ENCODE measurements around the gene SNX11.

The SNX11 gene

DNA sequence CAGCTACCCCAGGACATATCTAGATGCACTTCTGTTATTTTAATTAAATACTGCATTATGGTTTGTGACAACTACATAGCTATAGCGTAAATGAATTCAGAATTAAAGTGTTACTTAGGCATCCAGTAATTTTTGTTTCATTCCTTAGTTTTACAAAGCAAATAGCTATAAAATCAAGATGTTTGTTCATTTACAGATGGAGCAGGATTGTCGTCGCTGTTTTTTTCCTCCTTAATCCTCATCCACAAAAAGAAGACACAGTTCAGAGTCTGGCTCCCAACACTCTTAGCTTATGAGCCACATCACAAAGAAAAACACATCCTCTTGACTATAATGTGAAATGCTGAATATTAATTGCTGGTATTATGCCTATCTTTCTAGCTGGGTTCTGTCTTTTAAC, 43.7 kb downstream of the SNX11 start:
- ChIA-PET POLR2A (no interaction called here), CTCF (interaction anchor here (1.4 kb wide), 1 partner anchor 442 kb away, joined by 3 read pairs; the partner anchor contains the start of gene HOXB5)
- no peak for TF ChIP-seq CTCF (IDR thresholded peaks at IDR 0.05; ENCODE audit: control extremely low read depth, extremely low read depth, low read depth, missing control alignments)
- DNase-seq (ENCODE audit: extremely low spot score) = no peak

GRCh38 chr17:48152289-48152688, 44.7 kb downstream of the SNX11 start:
- POLR2A ChIA-PET = no interaction called here
- CTCF ChIA-PET = interaction anchor here (1.4 kb wide), 1 partner anchor 441 kb away, joined by 3 read pairs; the partner anchor contains the start of gene HOXB5
- TF ChIP-seq CTCF (IDR thresholded peaks at IDR 0.05; ENCODE audit: control extremely low read depth, extremely low read depth, low read depth, missing control alignments) = no peak
- DNase-seq (ENCODE audit: extremely low spot score) = no peak

DNA sequence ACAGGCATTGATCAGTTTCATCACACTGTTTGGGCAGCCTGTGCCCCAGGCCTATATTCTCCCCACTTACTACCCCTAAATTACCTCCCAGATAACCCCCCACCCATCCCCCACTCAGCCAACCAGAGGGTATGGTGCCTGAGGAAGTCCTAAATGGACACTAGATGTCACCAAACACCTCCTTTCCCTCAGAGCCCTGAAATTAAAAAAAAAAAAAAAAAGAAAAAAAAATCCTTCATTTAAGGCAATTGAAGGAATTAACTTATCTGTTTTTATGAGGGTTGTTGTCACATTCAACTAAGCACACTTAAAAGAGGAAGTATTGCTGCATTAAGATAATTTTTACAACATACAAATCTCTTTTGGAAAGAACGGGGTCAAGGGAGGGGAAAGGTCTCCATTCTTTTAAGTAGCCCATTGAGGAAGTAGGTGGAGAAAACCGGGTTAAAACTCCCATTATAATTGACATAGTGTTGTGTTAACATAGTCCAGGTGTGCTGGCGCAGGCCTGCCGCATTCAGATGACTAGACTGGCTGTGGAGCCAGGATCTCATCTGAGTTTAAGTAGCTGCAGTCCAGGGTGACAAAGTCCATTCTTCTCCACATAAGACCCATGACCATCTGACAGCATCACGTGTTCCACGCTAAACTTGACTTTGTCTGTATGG, 46.3 kb downstream of the SNX11 start:
- ChIA-PET POLR2A (no interaction called here), CTCF (interaction anchor here (0.9 to 1.3 kb wide), 5 partner anchors 10 to 459 kb away, joined by 3 to 6 read pairs (median 4); partner anchors contain the start of gene HOXB5)
- TF ChIP-seq CTCF (IDR thresholded peaks at IDR 0.05; ENCODE audit: control extremely low read depth, extremely low read depth, low read depth, missing control alignments) = peak; percentile 25
- peak; percentile 32 for DNase-seq (ENCODE audit: extremely low spot score)

GRCh38 chr17:48155889-48156611, 48.5 kb downstream of the SNX11 start:
- TF ChIP-seq CTCF (IDR thresholded peaks at IDR 0.05; ENCODE audit: control extremely low read depth, extremely low read depth, low read depth, missing control alignments) = no peak
- POLR2A ChIA-PET = no interaction called here
- no peak for DNase-seq (ENCODE audit: extremely low spot score)
- CTCF ChIA-PET = interaction anchor here (2.1 kb wide), 1 partner anchor 10 kb away, joined by 5 read pairs; no protein-coding TSS in a partner anchor

DNA sequence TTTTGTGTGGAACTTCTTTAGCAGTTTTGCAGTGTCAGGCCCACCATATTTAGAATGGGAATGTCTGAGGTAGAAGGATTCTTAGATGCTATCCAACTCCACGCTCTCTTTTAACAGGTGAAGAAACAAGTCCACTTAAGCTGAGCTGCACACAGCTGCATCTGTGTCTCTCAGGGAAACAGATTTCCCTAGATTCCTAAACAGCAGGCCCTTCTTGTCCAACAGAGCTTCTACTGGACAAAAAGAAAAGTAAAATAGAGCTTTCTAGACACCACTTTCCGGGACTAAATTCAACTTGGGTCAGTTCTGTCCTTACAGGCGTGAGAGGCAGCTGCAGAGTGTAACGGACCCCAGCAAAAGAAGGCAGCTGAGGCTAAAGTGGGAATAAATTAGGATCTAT, 51.7 kb downstream of the SNX11 start:
- CTCF ChIA-PET = interaction anchor here (0.7 to 1.4 kb wide), 9 partner anchors 9 to 434 kb away, joined by 3 to 7 read pairs (median 4); partner anchors contain the start of gene HOXB5
- no peak for TF ChIP-seq CTCF (IDR thresholded peaks at IDR 0.05; ENCODE audit: control extremely low read depth, extremely low read depth, low read depth, missing control alignments)

GRCh38 chr17:48160177-48161081, 52.9 kb downstream of the SNX11 start:
- DNase-seq (ENCODE audit: extremely low spot score) = no peak
- CTCF ChIA-PET = interaction anchor here (1.0 to 1.4 kb wide), 4 partner anchors 11 to 134 kb away, joined by 3 to 7 read pairs (median 4); no protein-coding TSS in a partner anchor
- POLR2A ChIA-PET = no interaction called here
- TF ChIP-seq CTCF (IDR thresholded peaks at IDR 0.05; ENCODE audit: control extremely low read depth, extremely low read depth, low read depth, missing control alignments) = no peak

More for the DNA sequence above, 51.7 kb downstream of the SNX11 start:
- POLR2A ChIA-PET = no interaction called here
- DNase-seq (ENCODE audit: extremely low spot score) = no peak

All from GM10248 (cell line).